Smooth muscle cell (in vitro differentiated cells): ENCODE data around the gene ISG20L2. TPM values are rescaled to one million over a fixed set of nuclear protein-coding genes. Genes with fewer than 3 reads are reported as not detected.

Source experiments
- DNase-seq: peaks from one replicate; lab custom pipeline; 2025; ENCODE audit not compliant: unreplicated experiment; lab: John Stamatoyannopoulos, UW
- H2AFZ ChIP-seq: fragments of 200-600 bp; sonication (generic); 2 replicates; pipeline ENCODE4 v1.6.0; 2016; ENCODE audit warnings: antibody characterized with exemption, low read depth, mild to moderate bottlenecking
- H3F3A ChIP-seq: fragments of 200-600 bp; sonication (generic); 2 replicates; pipeline ENCODE4 v1.6.0; 2017; ENCODE audit warnings: antibody characterized with exemption, low read depth
- H3K27ac ChIP-seq: fragments of 200-600 bp; sonication (generic); 2 replicates; pipeline ENCODE4 v1.5.1; 2016; ENCODE audit warnings: low read depth, mild to moderate bottlenecking
- H3K27me3 ChIP-seq: fragments of 200-600 bp; sonication (generic); 2 replicates; pipeline ENCODE4 v1.6.1; 2016; ENCODE audit warnings: low read depth, mild to moderate bottlenecking
- H3K36me3 ChIP-seq: fragments of 200-600 bp; sonication (generic); 2 replicates; pipeline ENCODE4 v1.5.1; 2016; ENCODE audit warnings: low read depth
- H3K4me1 ChIP-seq: fragments of 200-600 bp; sonication (generic); 2 replicates; pipeline ENCODE4 v1.5.1; 2016; ENCODE audit warnings: low read depth
- H3K4me2 ChIP-seq: fragments of 200-600 bp; sonication (generic); 2 replicates; pipeline ENCODE4 v1.6.0; 2016; ENCODE audit warnings: mild to moderate bottlenecking
- H3K4me3 ChIP-seq: fragments of 200-600 bp; sonication (generic); 2 replicates; pipeline ENCODE4 v1.5.1; 2016; ENCODE audit warnings: mild to moderate bottlenecking
- H3K79me2 ChIP-seq: fragments of 200-600 bp; sonication (generic); 2 replicates; pipeline ENCODE4 v1.6.0; 2016; ENCODE audit warnings: low read depth, mild to moderate bottlenecking
- H3K9ac ChIP-seq: fragments of 200-600 bp; sonication (generic); 2 replicates; pipeline ENCODE4 v1.6.0; 2016; ENCODE audit warnings: low read depth
- H3K9me3 ChIP-seq: fragments of 200-600 bp; sonication (generic); replicated peaks from 2 replicates; pipeline ENCODE4 v1.5.1; 2016; ENCODE audit warnings: low read depth
- H4K20me1 ChIP-seq: fragments of 200-600 bp; sonication (generic); 2 replicates; pipeline ENCODE4 v1.6.0; 2016; ENCODE audit warnings: low read depth
- CTCF ChIP-seq: fragments of 200-600 bp; sonication (generic); IDR thresholded peaks from 2 replicates; pipeline ENCODE4 v1.5.1; 2017; ENCODE audit warnings: borderline replicate concordance, mild to moderate bottlenecking, antibody characterized with exemption; ENCODE audit not compliant: insufficient read depth, poor library complexity, severe bottlenecking
- WGBS: methylation state at CpG from one replicate; pipeline ENCODE4 v1.1.7; 2016; ENCODE audit warnings: low lambda C conversion rate; 5-methylcytosine and 5-hydroxymethylcytosine counted together
- polyA plus RNA-seq: library from polyadenylated mRNA; unstranded; fragments of >200 nt; fragmentation: Nextera tagmentation; extraction: Ambion mirVana; gene quantifications from 2 replicates; pipeline ENCODE4 v1.2.1, GENCODE V29; 2016
- total RNA-seq: library from RNA; depleted of rRNA; stranded (reverse); fragments of >200 nt; gene quantifications from 2 replicates; pipeline ENCODE4 v1.2.3, GENCODE V29; 2014

Gene ISG20L2
- total and polyA plus RNA-seq, 2 experiments from 2014 or later = 13.8 to 17.4 TPM

GRCh38 chr1:156677616-156678596 is 50.7 kb downstream of the ISG20L2 start:
- Histone ChIP-seq H3K4me3 (peak overlapping the region; percentile 51), H3K4me2 (peak overlapping the region; percentile 91), H4K20me1 (peaks cover 35% of the 10 kb centered on the region), H3K27ac (peak overlapping the region; percentile 15), H3K9me3 (no peaks in the 10 kb centered on the region), H3K9ac (no peak overlapping the region), H3K79me2 (peaks cover 35% of the 10 kb centered on the region), H3K36me3 (no peaks in the 10 kb centered on the region), H3F3A (peaks cover 4% of the 10 kb centered on the region), H2AFZ (peak overlapping the region; percentile 41), H3K27me3 (no peaks in the 10 kb centered on the region), H3K4me1 (peaks cover 36% of the 10 kb centered on the region)
- WGBS = 4% methylated on average over 22 of the region's 22 CpGs
- TF ChIP-seq CTCF = peak; percentile 93
- DNase-seq = peak; percentile 29

- peak; percentile 8 for TF ChIP-seq CTCF
- H3K4me3 ChIP-seq = peak within 1 kb of the TSS; percentile 51
- peaks cover 41% of the 10 kb centered on the region for H3K4me1 ChIP-seq
- peak within 1 kb of the TSS; percentile 40 for H3K27ac ChIP-seq
- H3K27me3 ChIP-seq = no peaks in the 10 kb centered on the region
- peak within 1 kb of the TSS; percentile 54 for H2AFZ ChIP-seq
- H3K79me2 ChIP-seq = peaks cover 40% of the 10 kb centered on the region
- no peak for DNase-seq
- H3K9ac ChIP-seq = peak within 1 kb of the TSS; percentile 30
- H3K36me3 ChIP-seq = no peaks in the 10 kb centered on the region
- H3K9me3 ChIP-seq = no peaks in the 10 kb centered on the region
- WGBS = under 1% methylated on average over 55 of the region's 70 CpGs
- peaks cover 10% of the 10 kb centered on the region for H3F3A ChIP-seq
- peak within 1 kb of the TSS; percentile 91 for H3K4me2 ChIP-seq
- peaks cover 35% of the 10 kb centered on the region for H4K20me1 ChIP-seq
Measured at GRCh38 chr1:156676820-156677615, 51.5 kb downstream of the ISG20L2 start, which contains the start of gene NES. NES (minus strand) TSS chr1:156677407; CDS start chr1:156677264, 143 bp downstream.

DNA sequence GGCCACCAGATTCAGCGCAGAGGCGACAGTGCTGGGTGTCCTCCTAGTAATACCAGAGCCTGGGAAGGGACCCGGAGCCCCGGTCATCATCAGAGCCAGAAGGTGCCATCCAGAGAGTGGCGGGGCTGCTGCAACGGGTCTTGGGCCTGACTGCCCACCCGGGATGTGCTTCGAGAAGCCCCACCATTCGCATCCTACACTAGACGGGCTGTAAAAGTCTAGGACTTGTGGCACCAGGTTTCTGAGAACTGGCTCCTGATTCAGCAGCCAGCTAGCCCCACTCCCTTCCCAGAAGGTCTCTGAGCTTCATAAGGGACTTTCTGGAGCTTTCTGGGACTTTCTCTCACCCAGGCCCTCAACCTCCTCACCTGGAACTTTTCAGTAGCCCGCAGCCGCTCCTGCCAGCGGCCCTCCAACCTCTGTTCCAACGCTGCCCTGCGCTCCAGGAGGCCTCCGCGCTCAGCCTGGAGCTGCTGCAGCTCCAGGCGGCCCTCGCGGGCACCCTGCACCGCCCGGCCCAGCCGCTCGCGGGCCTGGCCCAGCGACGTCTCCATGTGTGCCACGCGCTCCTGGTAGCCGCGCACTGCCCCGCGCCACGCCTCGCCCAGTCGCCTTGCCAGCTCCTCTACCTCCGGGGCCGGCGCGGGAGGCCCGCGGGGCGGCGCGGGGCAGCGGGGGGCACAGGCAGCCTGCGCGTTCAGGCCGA is 52.3 kb downstream of the ISG20L2 start:
- under 1% methylated on average over 37 of the region's 49 CpGs for WGBS
- H3F3A ChIP-seq = peaks cover 14% of the 10 kb centered on the region
- TF ChIP-seq CTCF = no peak
- no peak overlapping the region for H3K27ac ChIP-seq
- no peaks in the 10 kb centered on the region for H3K9me3 ChIP-seq
- no peak for DNase-seq
- H3K4me1 ChIP-seq = peaks cover 41% of the 10 kb centered on the region
- H4K20me1 ChIP-seq = peaks cover 35% of the 10 kb centered on the region
- H3K4me2 ChIP-seq = peak overlapping the region; percentile 91
- H3K36me3 ChIP-seq = no peaks in the 10 kb centered on the region
- H2AFZ ChIP-seq = peak overlapping the region; percentile 54
- H3K9ac ChIP-seq = peak overlapping the region; percentile 6
- peaks cover 41% of the 10 kb centered on the region for H3K79me2 ChIP-seq
- peak overlapping the region; percentile 51 for H3K4me3 ChIP-seq
- no peaks in the 10 kb centered on the region for H3K27me3 ChIP-seq
